ENCODE measurements around the gene ACP2. TPM values are rescaled to one million over a fixed set of nuclear protein-coding genes. Genes with fewer than 3 reads are reported as not detected.
A peak's percentile ranks its signal among the peaks of the same experiment; 100 is the strongest.

ACP2 gene
- total RNA-seq, 2 donors from 2014 or later = 8.0 to 12.7 TPM

DNA sequence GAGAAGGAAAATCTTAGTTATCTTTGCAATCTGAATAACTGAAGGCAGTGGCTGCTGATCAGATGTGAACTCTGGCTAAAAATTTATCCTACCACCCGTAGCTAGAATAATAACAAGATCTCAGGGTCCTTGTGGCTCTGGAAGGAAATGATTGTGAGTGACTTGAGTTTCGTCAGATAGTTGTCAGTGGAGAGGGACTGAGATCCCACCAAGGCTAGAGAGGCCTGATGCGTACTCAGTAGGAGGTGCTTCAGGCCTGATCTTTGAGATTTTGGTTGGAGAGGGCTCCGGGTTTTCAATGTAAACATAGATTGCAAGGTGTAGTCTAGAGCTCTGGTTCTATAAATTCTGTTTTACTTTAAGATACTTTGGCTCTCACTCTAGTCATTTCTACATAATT lies 22.7 kb upstream of the ACP2 start:
- DNase-seq (ENCODE audit: low spot score in 2 of 2) = no peak
- no peak for ATAC-seq
- Mint-ChIP-seq H3K27ac (peak overlapping the region in 1 of 2 donors; percentile 86), H3K36me3 (peaks cover 0 to 10% of the 10 kb centered on the region in 2 donors), H3K9me3 (no peaks in the 10 kb centered on the region)

DNA sequence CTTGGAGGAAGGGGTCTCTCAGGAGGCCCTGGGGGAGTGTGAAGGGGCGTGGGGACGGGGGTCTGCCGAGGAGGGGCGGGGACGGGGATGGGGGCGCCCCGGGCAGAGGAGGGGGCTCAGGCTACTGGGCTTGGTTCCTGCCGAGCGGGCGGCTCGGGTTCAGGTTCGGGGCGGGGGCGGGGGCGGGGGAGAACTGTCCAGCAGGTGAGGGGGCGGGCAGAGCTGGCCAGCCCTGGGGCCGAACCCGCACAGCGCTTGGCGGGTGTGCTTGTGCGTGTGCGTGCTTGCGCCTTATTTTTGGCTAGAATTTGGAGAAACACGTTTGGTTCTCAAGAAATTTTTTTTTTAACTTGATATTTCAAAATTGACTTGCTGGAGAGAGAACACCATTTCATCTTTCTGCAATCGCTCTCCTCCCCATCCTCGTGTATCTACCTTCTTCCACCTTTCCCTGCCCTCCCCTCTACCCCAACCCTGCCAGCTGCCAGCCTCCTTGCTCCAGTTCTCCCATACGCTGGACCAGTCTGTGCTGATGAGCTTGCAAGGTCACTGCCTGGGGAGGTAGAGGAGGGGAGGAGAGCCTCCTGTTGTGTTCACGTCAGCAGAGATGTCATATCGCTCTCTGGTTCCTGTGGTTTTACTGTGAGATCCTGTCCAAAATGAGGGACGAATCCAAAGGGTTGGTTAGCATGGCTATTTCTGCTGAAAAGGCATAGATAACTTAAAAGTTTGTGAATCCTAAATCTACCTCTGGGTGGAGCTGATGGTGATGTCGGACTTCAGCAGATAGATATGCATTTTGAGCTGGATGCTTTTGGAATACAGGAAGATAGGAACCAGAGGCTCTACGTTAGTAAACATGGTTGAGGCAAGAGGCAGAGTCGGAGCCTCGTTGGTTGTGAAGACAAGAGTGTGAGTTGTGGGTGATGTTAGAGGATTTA lies 22.0 kb upstream of the ACP2 start:
- ATAC-seq = peak in 1 of 2 donors; percentile 42

DNA sequence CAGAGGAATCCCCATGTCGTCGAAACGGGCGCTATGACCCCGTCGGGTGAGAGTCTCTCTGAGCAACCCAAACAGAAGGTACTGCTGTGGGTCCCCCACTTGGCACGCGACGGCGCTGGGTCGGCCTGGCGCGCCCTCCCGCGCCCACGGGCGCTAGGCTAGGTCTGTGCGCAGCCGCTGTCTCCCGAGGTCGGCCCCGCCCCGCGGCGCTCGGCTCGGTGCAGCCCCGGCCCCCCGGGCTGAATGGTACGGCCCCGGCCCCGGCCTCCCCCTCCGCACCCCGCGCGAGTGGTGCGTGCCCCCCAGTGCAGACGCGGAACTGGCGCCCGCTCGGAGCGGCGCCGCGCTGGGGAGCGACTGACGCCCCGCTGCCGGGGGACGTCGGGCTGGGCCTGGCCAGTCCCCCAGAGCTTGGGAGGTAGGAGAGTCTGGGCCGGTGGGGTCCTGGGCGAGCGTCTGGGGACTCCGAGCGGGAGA lies 21.3 kb upstream of the ACP2 start, which contains the start of gene MADD:
Gene MADD, plus strand, starts transcription at position 305 of the 477 bp plus-strand sequence.
- Mint-ChIP-seq H3K27ac (peak within 1 kb of the TSS; percentile 86 to 95), H3K36me3 (peaks cover 0 to 6% of the 10 kb centered on the region in 2 donors), H3K9me3 (no peaks in the 10 kb centered on the region)
- ATAC-seq = peak; percentile 75 to 86
- DNase-seq (ENCODE audit: low spot score in 2 of 2) = peak; percentile 90 to 92

More for the DNA sequence above, 22.0 kb upstream of the ACP2 start:
- Mint-ChIP-seq H3K9me3 (no peaks in the 10 kb centered on the region), H3K36me3 (peaks cover 0 to 6% of the 10 kb centered on the region in 2 donors), H3K27ac (peak overlapping the region; percentile 86 to 93)
- peak in 1 of 2 donors; percentile 65 for DNase-seq (ENCODE audit: low spot score in 2 of 2)

DNA sequence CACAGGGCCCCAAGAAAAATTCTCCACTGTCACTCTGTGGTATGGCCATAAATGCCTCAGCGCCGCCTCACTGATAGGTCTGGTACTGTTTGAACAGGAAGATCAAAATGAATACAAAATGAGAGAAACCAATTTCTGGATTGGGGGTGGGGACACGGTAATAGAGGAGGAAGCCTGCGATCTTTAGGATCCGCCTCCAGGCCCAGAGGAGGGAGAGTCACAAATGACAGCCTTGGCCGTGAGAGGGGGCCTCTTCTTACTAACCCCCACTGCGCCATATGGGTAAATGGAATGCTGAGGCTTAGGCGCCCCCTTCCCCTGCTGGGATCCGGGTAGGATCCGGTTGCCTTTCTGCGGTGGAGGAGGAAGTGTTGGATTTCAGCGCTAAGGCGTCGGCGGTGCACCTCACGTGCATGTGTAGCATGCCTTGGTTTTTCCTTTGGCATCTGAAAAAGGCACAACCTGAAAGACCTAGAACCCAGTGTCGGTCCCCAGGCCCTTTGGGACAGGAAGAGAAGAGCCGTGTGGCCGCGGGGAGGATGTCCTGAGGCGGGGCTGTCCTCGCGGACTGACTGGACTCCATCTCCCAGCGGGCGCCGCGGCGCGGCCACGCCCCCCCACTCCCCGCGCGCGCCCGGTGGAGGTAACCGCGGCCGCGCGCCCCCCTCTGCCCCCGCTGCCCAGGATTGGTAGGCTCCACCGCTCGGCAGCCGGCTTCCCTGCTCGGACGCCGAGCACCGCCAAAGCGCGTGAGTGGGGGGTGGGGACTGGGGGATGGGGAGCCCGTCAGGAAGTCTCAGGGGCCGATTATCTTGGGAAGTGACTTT lies 20.6 kb upstream of the ACP2 start:
- H3K27ac Mint-ChIP-seq = peak overlapping the region; percentile 86 to 95
- ATAC-seq (peak; percentile 62 to 72), DNase-seq (ENCODE audit: low spot score in 2 of 2) (peak; percentile 84 to 86)
- no peaks in the 10 kb centered on the region for H3K9me3 Mint-ChIP-seq
- peaks cover 0 to 6% of the 10 kb centered on the region in 2 donors for H3K36me3 Mint-ChIP-seq

DNA sequence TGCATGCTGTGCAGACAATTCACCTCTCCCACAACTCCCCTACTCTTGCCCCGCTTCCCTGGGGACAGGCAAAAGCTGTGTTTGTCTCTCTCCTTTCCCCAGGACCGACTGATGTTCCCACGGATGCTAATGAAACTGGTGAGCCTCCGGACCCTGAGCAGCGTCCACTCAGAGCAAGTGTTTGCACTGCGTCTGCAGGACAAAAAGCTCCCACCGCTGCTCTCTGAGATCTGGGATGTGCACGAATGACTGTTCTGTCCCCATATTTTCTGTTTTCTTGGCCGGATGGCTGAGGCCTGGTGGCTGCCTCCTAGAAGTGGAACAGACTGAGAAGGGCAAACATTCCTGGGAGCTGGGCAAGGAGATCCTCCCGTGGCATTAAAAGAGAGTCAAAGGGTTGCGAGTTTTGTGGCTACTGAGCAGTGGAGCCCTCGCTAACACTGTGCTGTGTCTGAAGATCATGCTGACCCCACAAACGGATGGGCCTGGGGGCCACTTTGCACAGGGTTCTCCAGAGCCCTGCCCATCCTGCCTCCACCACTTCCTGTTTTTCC lies 19.9 kb upstream of the ACP2 start:
- no peaks in the 10 kb centered on the region for H3K9me3 Mint-ChIP-seq
- H3K27ac Mint-ChIP-seq = peak overlapping the region; percentile 86 to 95
- no peak for ATAC-seq
- H3K36me3 Mint-ChIP-seq = peaks cover 0 to 6% of the 10 kb centered on the region in 2 donors
- DNase-seq (ENCODE audit: low spot score in 2 of 2) = no peak

DNA sequence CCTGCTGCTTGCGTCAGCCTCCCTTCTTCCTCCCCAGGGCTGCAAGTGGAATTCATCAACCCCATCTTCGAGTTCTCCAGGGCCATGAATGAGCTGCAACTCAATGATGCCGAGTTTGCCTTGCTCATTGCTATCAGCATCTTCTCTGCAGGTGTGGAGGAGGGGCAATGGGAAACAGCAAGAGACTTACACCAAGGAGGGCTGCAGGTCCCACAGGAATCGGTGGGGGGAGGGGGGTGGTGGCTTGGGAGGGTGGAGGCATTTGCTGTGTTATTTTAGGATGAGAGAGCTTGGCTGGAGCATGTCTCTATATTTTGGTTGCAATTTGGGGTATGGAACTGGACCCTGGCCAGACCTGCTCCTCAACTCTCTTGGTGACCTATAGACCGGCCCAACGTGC lies 19.3 kb upstream of the ACP2 start:
- ATAC-seq (no peak), DNase-seq (ENCODE audit: low spot score in 2 of 2) (no peak)
- Mint-ChIP-seq H3K36me3 (peaks cover 0 to 6% of the 10 kb centered on the region in 2 donors), H3K27ac (peak overlapping the region in 1 of 2 donors; percentile 86), H3K9me3 (no peaks in the 10 kb centered on the region)

DNA sequence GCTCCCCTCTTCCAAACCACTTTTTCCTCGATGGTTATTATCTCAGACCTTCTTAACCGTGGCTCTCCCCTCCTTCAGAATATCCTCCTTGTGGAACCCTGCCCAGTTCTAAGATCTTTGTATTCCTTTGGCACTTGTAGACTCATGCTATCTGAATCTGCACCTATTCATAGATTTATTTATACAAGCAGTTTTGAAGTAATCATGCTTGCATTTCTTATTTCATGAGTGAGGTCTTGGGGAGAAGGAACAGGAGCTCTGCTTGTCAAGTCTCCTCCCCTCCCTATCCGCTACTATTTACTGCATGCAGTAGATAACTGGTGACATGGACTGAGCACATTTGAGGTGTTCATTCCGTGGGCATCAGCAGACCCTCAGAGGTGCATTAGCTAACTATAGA lies 15.9 kb upstream of the ACP2 start:
- Mint-ChIP-seq H3K9me3 (no peaks in the 10 kb centered on the region), H3K36me3 (no peaks in the 10 kb centered on the region), H3K27ac (peak overlapping the region in 1 of 2 donors; percentile 26)
- no peak for ATAC-seq
- no peak for DNase-seq (ENCODE audit: low spot score in 2 of 2)

DNA sequence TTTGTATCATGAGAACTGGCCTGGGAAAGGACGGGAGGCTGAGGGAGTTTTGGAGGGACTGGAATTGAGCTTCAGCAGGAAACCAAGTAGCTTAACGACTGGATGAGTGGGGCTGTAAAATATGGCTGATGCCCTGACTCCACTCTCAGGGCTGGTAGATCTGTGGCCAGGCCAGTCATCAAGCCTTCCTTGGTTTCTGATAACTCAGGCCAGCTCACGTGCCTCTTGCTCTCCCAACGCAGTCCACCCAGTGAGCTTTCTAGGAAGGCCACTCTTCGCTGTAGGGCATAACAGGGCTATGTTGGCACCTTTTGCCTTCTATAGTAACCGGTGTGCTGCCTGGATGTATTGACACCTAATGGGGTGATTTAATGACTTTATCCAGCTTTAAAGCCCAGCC lies 15.5 kb upstream of the ACP2 start:
- DNase-seq (ENCODE audit: low spot score in 2 of 2) (no peak), ATAC-seq (no peak)
- no peaks in the 10 kb centered on the region for H3K36me3 Mint-ChIP-seq
- H3K27ac Mint-ChIP-seq = peak overlapping the region; percentile 24 to 26
- H3K9me3 Mint-ChIP-seq = no peaks in the 10 kb centered on the region

DNA sequence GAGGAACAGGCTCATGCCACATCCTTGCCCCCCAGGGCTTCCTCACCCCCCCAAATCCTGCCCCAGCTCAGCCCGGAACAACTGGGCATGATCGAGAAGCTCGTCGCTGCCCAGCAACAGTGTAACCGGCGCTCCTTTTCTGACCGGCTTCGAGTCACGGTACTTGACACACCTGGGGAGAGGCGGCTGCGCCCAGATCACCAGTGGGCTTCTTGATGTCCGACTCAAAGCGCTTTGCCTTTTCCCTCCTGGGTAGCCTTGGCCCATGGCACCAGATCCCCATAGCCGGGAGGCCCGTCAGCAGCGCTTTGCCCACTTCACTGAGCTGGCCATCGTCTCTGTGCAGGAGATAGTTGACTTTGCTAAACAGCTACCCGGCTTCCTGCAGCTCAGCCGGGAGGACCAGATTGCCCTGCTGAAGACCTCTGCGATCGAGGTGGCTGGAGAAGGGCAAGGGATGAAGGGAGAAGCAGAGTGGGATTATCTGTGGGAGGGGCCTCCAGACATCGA lies 12.7 kb upstream of the ACP2 start:
- DNase-seq (ENCODE audit: low spot score in 2 of 2) = no peak
- ATAC-seq = no peak
- H3K27ac Mint-ChIP-seq = no peak overlapping the region
- H3K9me3 Mint-ChIP-seq = no peaks in the 10 kb centered on the region
- no peaks in the 10 kb centered on the region for H3K36me3 Mint-ChIP-seq

DNA sequence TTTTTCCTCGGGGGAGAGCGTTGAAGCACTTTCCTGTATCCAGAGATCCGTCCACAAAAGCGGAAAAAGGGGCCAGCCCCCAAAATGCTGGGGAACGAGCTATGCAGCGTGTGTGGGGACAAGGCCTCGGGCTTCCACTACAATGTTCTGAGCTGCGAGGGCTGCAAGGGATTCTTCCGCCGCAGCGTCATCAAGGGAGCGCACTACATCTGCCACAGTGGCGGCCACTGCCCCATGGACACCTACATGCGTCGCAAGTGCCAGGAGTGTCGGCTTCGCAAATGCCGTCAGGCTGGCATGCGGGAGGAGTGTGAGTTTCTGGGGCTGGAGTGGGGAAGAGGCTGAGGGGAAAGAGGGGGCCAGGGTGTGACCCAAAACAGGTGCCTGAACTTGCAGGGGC lies 11.8 kb upstream of the ACP2 start:
- no peak for ATAC-seq

DNA sequence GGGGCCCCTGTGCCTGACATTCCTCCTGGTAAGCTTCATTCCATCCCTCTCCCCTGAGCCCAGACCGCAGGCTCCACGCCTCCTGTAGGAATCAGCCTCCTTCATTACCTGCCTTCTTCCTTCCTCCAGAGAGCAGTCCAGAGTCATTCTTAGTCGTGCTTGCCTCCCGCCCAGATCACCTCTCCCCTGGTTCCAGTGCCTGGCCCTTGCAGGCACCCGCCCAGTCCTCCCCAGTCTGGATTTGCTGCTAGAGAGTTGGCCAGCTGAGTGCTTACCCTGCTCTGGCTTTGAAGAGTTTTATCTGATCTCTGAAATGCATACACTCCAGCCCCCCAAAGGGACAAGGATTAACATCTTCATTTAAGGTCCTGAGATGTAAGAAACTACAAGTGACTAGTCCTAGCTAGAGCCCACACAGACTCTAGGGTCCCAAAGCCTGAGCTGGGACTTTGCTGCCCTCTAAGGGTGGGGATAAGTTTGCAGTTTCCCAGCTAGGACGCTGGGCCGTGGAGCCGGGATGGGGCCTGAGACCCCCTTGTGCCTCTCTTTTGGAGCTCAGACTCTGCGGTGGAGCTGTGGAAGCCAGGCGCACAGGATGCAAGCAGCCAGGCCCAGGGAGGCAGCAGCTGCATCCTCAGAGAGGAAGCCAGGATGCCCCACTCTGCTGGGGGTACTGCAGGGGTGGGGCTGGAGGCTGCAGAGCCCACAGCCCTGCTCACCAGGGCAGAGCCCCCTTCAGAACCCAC lies 10.8 kb upstream of the ACP2 start:
- Mint-ChIP-seq H3K9me3 (no peaks in the 10 kb centered on the region), H3K27ac (peak overlapping the region in 1 of 2 donors; percentile 9), H3K36me3 (no peaks in the 10 kb centered on the region)
- ATAC-seq = peak; percentile 85
- peak in 1 of 2 donors; percentile 39 for DNase-seq (ENCODE audit: low spot score in 2 of 2)

More for the DNA sequence above, 11.8 kb upstream of the ACP2 start:
- DNase-seq (ENCODE audit: low spot score in 2 of 2) = no peak
- Mint-ChIP-seq H3K36me3 (no peaks in the 10 kb centered on the region), H3K27ac (peak overlapping the region in 1 of 2 donors; percentile 9), H3K9me3 (no peaks in the 10 kb centered on the region)

DNA sequence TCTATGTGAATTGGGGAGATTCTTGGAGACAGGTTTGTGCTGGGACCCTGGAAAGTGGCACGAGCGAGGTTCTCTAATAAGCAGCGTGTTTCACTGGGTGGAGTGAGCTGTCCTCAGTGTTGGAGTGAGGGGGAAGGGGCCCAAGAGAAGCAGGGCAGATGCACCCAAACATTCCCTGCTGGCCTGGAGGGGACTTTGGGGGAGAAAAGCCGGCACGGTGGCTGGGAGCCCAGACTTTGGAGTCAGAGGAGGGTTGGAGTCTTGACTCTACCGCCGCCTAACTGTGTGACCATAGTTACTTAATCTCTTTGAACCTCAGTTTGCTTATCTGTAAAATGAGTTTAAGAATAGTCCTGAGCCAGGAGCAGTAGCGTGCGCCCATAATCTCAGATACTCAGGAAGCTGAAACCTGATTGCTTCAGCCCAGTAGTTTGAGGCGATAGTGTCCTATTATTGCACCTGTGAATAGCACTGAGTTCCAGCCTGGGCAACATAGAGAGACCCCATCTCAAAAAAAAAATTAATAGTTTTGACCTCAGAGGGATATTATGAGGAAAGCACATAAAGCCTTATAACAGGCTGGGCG lies 9.8 kb upstream of the ACP2 start:
- no peak for ATAC-seq
- Mint-ChIP-seq H3K36me3 (no peaks in the 10 kb centered on the region), H3K9me3 (no peaks in the 10 kb centered on the region), H3K27ac (peak overlapping the region in 1 of 2 donors; percentile 58)
- no peak for DNase-seq (ENCODE audit: low spot score in 2 of 2)

DNA sequence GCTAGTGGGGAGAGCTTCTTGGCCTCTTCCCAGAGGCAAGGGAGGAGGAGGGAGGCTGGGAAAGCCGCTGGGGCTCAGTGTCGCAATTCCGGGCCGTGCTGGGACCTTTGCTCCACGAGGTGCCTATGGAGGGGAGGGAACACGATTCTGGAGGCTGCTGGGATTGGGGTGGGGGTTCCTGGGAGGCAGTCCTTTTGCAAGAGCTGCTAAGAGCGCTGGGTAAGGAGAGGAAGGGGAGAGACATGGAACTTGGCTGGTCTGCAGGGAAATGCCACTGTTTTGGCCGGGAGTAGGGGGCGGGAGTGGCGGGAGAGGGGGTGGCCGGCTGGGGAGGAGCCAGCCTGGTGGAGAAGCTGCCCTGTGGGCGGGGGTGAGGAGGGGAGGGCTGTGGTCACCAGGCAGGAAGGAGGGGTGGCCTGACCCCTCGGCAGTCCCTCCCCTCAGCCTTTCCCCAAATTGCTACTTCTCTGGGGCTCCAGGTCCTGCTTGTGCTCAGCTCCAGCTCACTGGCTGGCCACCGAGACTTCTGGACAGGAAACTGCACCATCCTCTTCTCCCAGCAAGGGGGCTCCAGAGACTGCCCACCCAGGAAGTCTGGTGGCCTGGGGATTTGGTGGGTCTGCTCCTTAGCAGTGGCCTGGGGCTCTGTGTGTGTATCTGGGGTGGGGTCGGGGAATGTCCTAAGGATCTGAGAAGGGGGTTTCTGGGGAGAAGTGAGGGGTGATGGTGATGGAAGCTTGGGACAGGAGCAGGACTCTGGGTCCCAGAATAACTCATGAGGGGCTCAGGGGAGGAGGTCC lies 9.1 kb upstream of the ACP2 start, which contains the start of gene NR1H3:
Gene NR1H3, plus strand, starts transcription at position 480 of the 800 bp plus-strand sequence. CDS start 1,221 bp downstream, outside the sequence.
- Mint-ChIP-seq H3K36me3 (no peaks in the 10 kb centered on the region), H3K9me3 (no peaks in the 10 kb centered on the region), H3K27ac (peak within 1 kb of the TSS; percentile 0 to 58)
- ATAC-seq (no peak), DNase-seq (ENCODE audit: low spot score in 2 of 2) (no peak)

DNA sequence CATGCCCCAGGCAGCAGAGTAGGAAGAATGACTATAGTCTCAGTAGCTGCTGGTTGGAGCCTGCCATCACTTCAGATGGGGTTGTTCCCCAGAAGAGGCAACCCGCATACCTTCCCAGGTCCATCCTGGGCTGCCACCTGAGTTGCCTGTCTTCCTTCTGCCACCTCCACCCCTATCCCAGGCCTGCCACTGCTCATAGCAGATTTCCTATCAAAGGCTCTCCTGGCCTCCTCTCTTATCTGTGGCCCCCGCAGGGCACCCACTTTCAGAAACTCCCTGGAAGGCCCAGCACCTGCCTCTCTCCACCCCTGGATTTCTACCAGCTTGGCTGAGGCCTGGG lies 8.5 kb upstream of the ACP2 start:
- no peaks in the 10 kb centered on the region for H3K36me3 Mint-ChIP-seq
- H3K9me3 Mint-ChIP-seq = no peaks in the 10 kb centered on the region
- H3K27ac Mint-ChIP-seq = no peak overlapping the region
- ATAC-seq (no peak), DNase-seq (ENCODE audit: low spot score in 2 of 2) (no peak)

DNA sequence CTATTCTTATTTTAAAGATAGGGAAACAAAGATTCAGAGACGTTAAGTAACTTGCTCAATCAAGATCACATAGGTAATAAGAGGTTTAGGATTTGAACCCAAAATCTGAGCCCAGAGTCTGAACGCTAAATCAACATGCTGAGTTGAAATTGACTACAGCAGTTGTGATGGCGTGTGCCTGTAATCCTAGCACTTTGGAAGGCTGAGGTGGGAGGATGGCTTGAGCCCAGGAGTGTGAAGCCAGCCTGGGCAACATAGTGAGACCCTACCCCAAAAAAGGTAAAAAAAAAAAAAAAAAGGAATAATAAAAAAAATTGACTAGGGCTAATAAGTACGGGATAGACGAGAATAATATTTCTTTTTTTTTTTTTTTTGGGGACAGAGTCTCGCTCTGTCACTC lies 7.8 kb upstream of the ACP2 start:
- no peak for DNase-seq (ENCODE audit: low spot score in 2 of 2)
- H3K9me3 Mint-ChIP-seq = no peaks in the 10 kb centered on the region
- H3K36me3 Mint-ChIP-seq = no peaks in the 10 kb centered on the region
- no peak for ATAC-seq
- peak overlapping the region in 1 of 2 donors; percentile 37 for H3K27ac Mint-ChIP-seq
